ENCODE results near the gene ZGPAT.

GRCh38 chr20:63696628-63697356, 11.0 kb upstream of the ZGPAT start, which contains the start of gene TNFRSF6B:
- no peak for TF ChIP-seq CTCF (IDR thresholded peaks at IDR 0.05 in 4 of 5, conservative IDR thresholded peaks at IDR 0.05 in 1 of 5)
- no peak for TF ChIP-seq POLR2A (IDR thresholded peaks at IDR 0.05)
